Uterus (tissue), 4 donors: Measurements from ENCODE around the gene P2RY13. TPM values are rescaled to one million over a fixed set of nuclear protein-coding genes. Genes with fewer than 3 reads are reported as not detected.

ENCODE experiments used
- DNase-seq, 2 donors: peaks; one replicate each; pipeline ENCODE4 v3.0.0-alpha.2; 2019 to 2020
- H3K27ac ChIP-seq, 2 donors: fragments of 200-600 bp; sonication (generic); 1 replicate in 1 of 2; 2 replicates in 1 of 2; pipeline ENCODE4 v1.5.1; 2016 to 2018
- H3K27me3 ChIP-seq, 2 donors: fragments of 200-600 bp; sonication (generic); one replicate each; pipeline ENCODE4 v1.5.1; 2018 to 2019; ENCODE audit warnings: control low read depth in 1 of 2
- H3K36me3 ChIP-seq, 2 donors: fragments of 200-600 bp; sonication (generic); one replicate each; pipeline ENCODE4 v1.5.1; 2019; ENCODE audit warnings: control low read depth in 1 of 2
- H3K4me1 ChIP-seq, 2 donors: fragments of 200-600 bp; sonication (generic); one replicate each; pipeline ENCODE4 v1.5.1; 2018 to 2019; ENCODE audit warnings: control low read depth in 1 of 2
- H3K4me3 ChIP-seq, 2 donors: fragments of 200-600 bp; sonication (generic); 1 replicate in 1 of 2; 2 replicates in 1 of 2; pipeline ENCODE4 v1.5.1; 2018 to 2019; ENCODE audit warnings: mild to moderate bottlenecking in 1 of 2
- H3K9me3 ChIP-seq, 2 donors: fragments of 200-600 bp; sonication (generic); one replicate each; pipeline ENCODE4 v1.5.1; 2019; ENCODE audit warnings: control low read depth in 1 of 2
- CTCF ChIP-seq, 4 experiments: fragments of 200-600 bp in 2 of 4; fragments of 450-650 bp in 2 of 4; sonication (generic) in 2 of 4; IDR thresholded peaks; one replicate each; pipeline ENCODE4 v1.5.1; 2016 to 2019; ENCODE audit warnings: antibody characterized with exemption in 4 of 4, mild to moderate bottlenecking in 2 of 4, moderate library complexity in 1 of 4
- POLR2A ChIP-seq, 2 donors: fragments of 450-650 bp; IDR thresholded peaks; one replicate each; pipeline ENCODE4 v1.6.1; 2016; ENCODE audit warnings: antibody characterized with exemption in 2 of 2, mild to moderate bottlenecking in 1 of 2, moderate library complexity in 1 of 2
- intact Hi-C: fragments of 100-400 bp; cut with DNase I; formaldehyde crosslinking; loops from one replicate; pipeline ENCODE4 v1.15.1; 2023; ENCODE audit warnings: low total_unique reads
- total RNA-seq, 4 donors: library from RNA; depleted of rRNA in 3 of 4; stranded (reverse); fragments of >200 nt in 3 of 4; gene quantifications; one replicate each; pipeline versions ENCODE4 v1.1.0 to v1.2.4, GENCODE V29; 2014 to 2023
- donor health status: DM: yes; HTN: yes; CAD: no.

The P2RY13 gene
- total RNA-seq, 4 donors from 2014 or later = 0.88 to 1.5 (median 1.2) TPM

GRCh38 chr3:151290673-151291072 is 38.7 kb downstream of the P2RY13 start:
- H3K27me3 ChIP-seq = no peaks in the 10 kb centered on the region
- intact Hi-C loops = no loop called here
- DNase-seq = no peak
- H3K4me3 ChIP-seq = no peak overlapping the region
- H3K9me3 ChIP-seq = no peaks in the 10 kb centered on the region
- H3K4me1 ChIP-seq = no peaks in the 10 kb centered on the region
- H3K27ac ChIP-seq = no peak overlapping the region
- H3K36me3 ChIP-seq = no peaks in the 10 kb centered on the region
- TF ChIP-seq POLR2A (IDR thresholded peaks at IDR 0.05) (no peak), CTCF (IDR thresholded peaks at IDR 0.05) (peak; percentile 10 to 38 (median 18))

GRCh38 chr3:151289445-151289844 is 39.9 kb downstream of the P2RY13 start:
- Histone ChIP-seq H3K9me3 (no peaks in the 10 kb centered on the region), H3K4me3 (no peak overlapping the region), H3K36me3 (no peaks in the 10 kb centered on the region), H3K27me3 (no peaks in the 10 kb centered on the region), H3K4me1 (no peaks in the 10 kb centered on the region), H3K27ac (no peak overlapping the region)
- intact Hi-C loops = loop anchor here (10.0 kb wide), 1 partner anchor 65 kb away; no protein-coding TSS in a partner anchor
- TF ChIP-seq CTCF (IDR thresholded peaks at IDR 0.05) = no peak
- no peak for DNase-seq

GRCh38 chr3:151285940-151286339 is 43.4 kb downstream of the P2RY13 start:
- Histone ChIP-seq H3K36me3 (no peaks in the 10 kb centered on the region), H3K9me3 (no peaks in the 10 kb centered on the region), H3K4me1 (peaks cover 4 to 5% of the 10 kb centered on the region in 2 donors), H3K4me3 (no peak overlapping the region), H3K27me3 (no peaks in the 10 kb centered on the region), H3K27ac (no peak overlapping the region)
- no peak for DNase-seq
- TF ChIP-seq CTCF (IDR thresholded peaks at IDR 0.05) (no peak), POLR2A (IDR thresholded peaks at IDR 0.05) (no peak)
- intact Hi-C loops = loop anchor here (10.0 kb wide), 1 partner anchor 61 kb away; no protein-coding TSS in a partner anchor

- Histone ChIP-seq H3K36me3 (no peaks in the 10 kb centered on the region), H3K9me3 (no peaks in the 10 kb centered on the region), H3K27me3 (no peaks in the 10 kb centered on the region), H3K27ac (peak overlapping the region; percentile 51 to 61), H3K4me1 (peaks cover 4 to 5% of the 10 kb centered on the region in 2 donors), H3K4me3 (no peak overlapping the region)
- intact Hi-C loops = loop anchor here (10.0 kb wide), 1 partner anchor 59 kb away; no protein-coding TSS in a partner anchor
- peak; percentile 41 to 44 for DNase-seq
- TF ChIP-seq POLR2A (IDR thresholded peaks at IDR 0.05) = no peak
- no peak for TF ChIP-seq CTCF (IDR thresholded peaks at IDR 0.05)
Observed at GRCh38 chr3:151283907-151284461, 45.4 kb downstream of the P2RY13 start.

GRCh38 chr3:151283387-151283786 is 46.0 kb downstream of the P2RY13 start:
- intact Hi-C loops = loop anchor here (10.0 kb wide), 1 partner anchor 59 kb away; no protein-coding TSS in a partner anchor
- TF ChIP-seq POLR2A (IDR thresholded peaks at IDR 0.05) = no peak
- no peak for TF ChIP-seq CTCF (IDR thresholded peaks at IDR 0.05)
- peak overlapping the region; percentile 51 to 61 for H3K27ac ChIP-seq

More at GRCh38 chr3:151283387-151283786, 46.0 kb downstream of the P2RY13 start:
- no peaks in the 10 kb centered on the region for H3K9me3 ChIP-seq
- DNase-seq = no peak
- H3K27me3 ChIP-seq = no peaks in the 10 kb centered on the region
- no peak overlapping the region for H3K4me3 ChIP-seq
- peaks cover 4 to 5% of the 10 kb centered on the region in 2 donors for H3K4me1 ChIP-seq
- no peaks in the 10 kb centered on the region for H3K36me3 ChIP-seq
